HUES64 (cell line): ENCODE measurements around the gene AGXT.

ENCODE experiments used
- H3K27ac ChIP-seq: 2 replicates; pipeline ENCODE4 v1.7.0; 2013; ENCODE audit warnings: low read depth, low read length, inconsistent platforms
- H3K27me3 ChIP-seq: 2 replicates; pipeline ENCODE4 v1.6.1; 2013; ENCODE audit warnings: mild to moderate bottlenecking, low read length; ENCODE audit not compliant: insufficient read depth
- H3K36me3 ChIP-seq: 2 replicates; pipeline ENCODE4 v1.6.1; 2013; ENCODE audit warnings: mild to moderate bottlenecking, low read length; ENCODE audit not compliant: insufficient read depth
- H3K4me1 ChIP-seq: 2 replicates; pipeline ENCODE4 v1.6.1; 2013; ENCODE audit warnings: mild to moderate bottlenecking, low read length, moderate library complexity; ENCODE audit not compliant: insufficient read depth
- H3K4me3 ChIP-seq: 2 replicates; pipeline ENCODE4 v1.5.1; 2013; ENCODE audit warnings: mild to moderate bottlenecking, low read length, moderate library complexity
- H3K9ac ChIP-seq: 2 replicates; pipeline ENCODE4 v1.6.1; 2013; ENCODE audit warnings: mild to moderate bottlenecking, low read depth, low read length
- H3K9me3 ChIP-seq: 2 replicates; pipeline ENCODE4 v1.6.1; 2013; ENCODE audit warnings: low read depth, low read length; ENCODE audit not compliant: insufficient read depth
- WGBS: fragments of 150-250, 120-280 bp; methylation state at CpG from one replicate; pipeline ENCODE4 v1.1.7; 2013; ENCODE audit warnings: missing lambda C conversion rate; 5-methylcytosine and 5-hydroxymethylcytosine counted together

Gene AGXT

GRCh38 chr2:240905176-240905781 lies 36.7 kb downstream of the AGXT start:
- Histone ChIP-seq H3K27ac (no peak overlapping the region), H3K27me3 (no peaks in the 10 kb centered on the region), H3K4me1 (no peaks in the 10 kb centered on the region), H3K9me3 (0 out of 2 replicates have a peak, but pooled peaks cover 3% of the 10 kb centered on the region), H3K4me3 (no peak overlapping the region), H3K36me3 (no peaks in the 10 kb centered on the region), H3K9ac (no peak overlapping the region)
- WGBS = 92% methylated on average over 13 of the region's 13 CpGs

GRCh38 chr2:240906141-240906910 lies 37.7 kb downstream of the AGXT start, which contains the start of gene CROCC2:
CROCC2 (plus strand) TSS chr2:240906336; CDS start chr2:240906514, 178 bp downstream.
- no peaks in the 10 kb centered on the region for H3K4me1 ChIP-seq
- no peaks in the 10 kb centered on the region for H3K27me3 ChIP-seq
- H3K9me3 ChIP-seq = no peaks in the 10 kb centered on the region
- H3K9ac ChIP-seq = no peak within 1 kb of the TSS
- WGBS = 90% methylated on average over 23 of the region's 23 CpGs
- H3K4me3 ChIP-seq = no peak within 1 kb of the TSS
- no peaks in the 10 kb centered on the region for H3K36me3 ChIP-seq
- no peak within 1 kb of the TSS for H3K27ac ChIP-seq

- H3K9ac ChIP-seq = no peak overlapping the region
- H3K9me3 ChIP-seq = no peaks in the 10 kb centered on the region
- no peak overlapping the region for H3K27ac ChIP-seq
- no peaks in the 10 kb centered on the region for H3K36me3 ChIP-seq
- 89% methylated on average over 22 of the region's 22 CpGs for WGBS
- H3K27me3 ChIP-seq = no peaks in the 10 kb centered on the region
- no peaks in the 10 kb centered on the region for H3K4me1 ChIP-seq
- no peak overlapping the region for H3K4me3 ChIP-seq
Measured at GRCh38 chr2:240906911-240907590, 38.4 kb downstream of the AGXT start.

- no peaks in the 10 kb centered on the region for H3K27me3 ChIP-seq
- H3K9me3 ChIP-seq = no peaks in the 10 kb centered on the region
- H3K27ac ChIP-seq = no peak overlapping the region
- H3K4me3 ChIP-seq = no peak overlapping the region
- no peaks in the 10 kb centered on the region for H3K36me3 ChIP-seq
- no peaks in the 10 kb centered on the region for H3K4me1 ChIP-seq
- WGBS = 91% methylated on average over 17 of the region's 17 CpGs
- no peak overlapping the region for H3K9ac ChIP-seq
Measured at GRCh38 chr2:240909216-240909974, 40.8 kb downstream of the AGXT start.

GRCh38 chr2:240911641-240912265 lies 43.1 kb downstream of the AGXT start:
- Histone ChIP-seq H3K9me3 (no peaks in the 10 kb centered on the region), H3K4me1 (0 out of 2 replicates have a peak, but pooled peaks cover 1% of the 10 kb centered on the region), H3K27ac (no peak overlapping the region), H3K27me3 (peaks cover 15% of the 10 kb centered on the region), H3K4me3 (no peak overlapping the region), H3K36me3 (no peaks in the 10 kb centered on the region), H3K9ac (no peak overlapping the region)
- 87% methylated on average over 20 of the region's 20 CpGs for WGBS

DNA sequence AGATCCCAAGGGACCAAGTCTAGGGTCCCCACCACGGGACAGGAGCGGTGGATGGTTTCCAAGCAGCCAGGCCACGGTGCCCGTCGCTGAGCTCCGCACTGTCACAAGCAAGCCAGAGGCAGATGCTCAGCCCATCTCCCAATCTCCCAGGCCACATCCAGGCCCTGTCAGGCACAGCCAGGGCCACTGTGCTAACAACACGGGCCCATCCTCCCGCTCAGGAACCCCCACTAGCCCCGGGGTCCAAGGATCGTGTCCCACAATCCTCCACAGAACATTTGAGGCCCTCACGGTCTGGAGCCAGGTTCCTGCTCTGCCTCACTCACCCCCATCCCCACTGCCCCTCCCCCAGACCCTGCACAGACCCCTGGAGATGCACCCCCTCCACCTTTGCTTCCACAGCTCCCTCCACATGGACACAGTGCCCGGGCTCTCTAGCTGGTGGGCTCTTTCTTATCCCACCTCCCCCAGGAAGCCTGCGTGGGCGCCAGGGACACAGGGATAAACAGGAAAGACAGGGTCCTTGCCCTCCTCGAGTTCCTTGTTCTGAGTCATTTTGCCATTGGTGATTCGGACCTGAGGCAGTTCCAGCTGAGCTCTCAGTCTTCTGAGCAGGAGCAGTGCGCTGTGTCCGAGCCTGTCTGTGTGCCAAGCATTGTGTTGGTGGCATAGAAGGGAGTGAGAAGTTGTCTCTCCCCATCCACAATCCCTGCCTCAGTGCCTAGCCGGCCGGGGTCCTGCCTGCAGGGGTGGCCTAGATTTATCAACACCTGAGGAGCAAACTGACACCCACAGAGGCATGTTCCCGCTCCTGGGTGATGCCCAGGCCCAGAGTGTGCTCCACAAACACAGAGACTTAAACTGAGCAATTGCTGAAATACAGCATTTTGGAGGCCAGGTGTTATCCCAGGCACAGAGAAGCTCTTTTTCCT lies 44.5 kb downstream of the AGXT start:
- H3K4me3 ChIP-seq = no peak overlapping the region
- no peaks in the 10 kb centered on the region for H3K36me3 ChIP-seq
- H3K4me1 ChIP-seq = 0 out of 2 replicates have a peak, but pooled peaks cover 5% of the 10 kb centered on the region
- peaks cover 19% of the 10 kb centered on the region for H3K27me3 ChIP-seq
- H3K27ac ChIP-seq = no peak overlapping the region
- no peak overlapping the region for H3K9ac ChIP-seq
- WGBS = 91% methylated on average over 21 of the region's 21 CpGs
- H3K9me3 ChIP-seq = no peaks in the 10 kb centered on the region

GRCh38 chr2:240913810-240914644 lies 45.4 kb downstream of the AGXT start:
- Histone ChIP-seq H3K27ac (no peak overlapping the region), H3K4me3 (no peak overlapping the region)
- 57% methylated on average over 36 of the region's 36 CpGs for WGBS

GRCh38 chr2:240914645-240915525 lies 46.3 kb downstream of the AGXT start:
- Histone ChIP-seq H3K27me3 (peaks cover 19% of the 10 kb centered on the region), H3K27ac (no peak overlapping the region), H3K9me3 (no peaks in the 10 kb centered on the region), H3K9ac (no peak overlapping the region), H3K4me1 (0 out of 2 replicates have a peak, but pooled peaks cover 5% of the 10 kb centered on the region), H3K4me3 (no peak overlapping the region), H3K36me3 (no peaks in the 10 kb centered on the region)
- WGBS = 64% methylated on average over 25 of the region's 25 CpGs

More at GRCh38 chr2:240913810-240914644, 45.4 kb downstream of the AGXT start:
- peaks cover 19% of the 10 kb centered on the region for H3K27me3 ChIP-seq
- H3K4me1 ChIP-seq = 0 out of 2 replicates have a peak, but pooled peaks cover 5% of the 10 kb centered on the region
- H3K9ac ChIP-seq = no peak overlapping the region
- H3K9me3 ChIP-seq = no peaks in the 10 kb centered on the region
- H3K36me3 ChIP-seq = no peaks in the 10 kb centered on the region
